ENCODE measurements around the gene TINAGL1.

DNA sequence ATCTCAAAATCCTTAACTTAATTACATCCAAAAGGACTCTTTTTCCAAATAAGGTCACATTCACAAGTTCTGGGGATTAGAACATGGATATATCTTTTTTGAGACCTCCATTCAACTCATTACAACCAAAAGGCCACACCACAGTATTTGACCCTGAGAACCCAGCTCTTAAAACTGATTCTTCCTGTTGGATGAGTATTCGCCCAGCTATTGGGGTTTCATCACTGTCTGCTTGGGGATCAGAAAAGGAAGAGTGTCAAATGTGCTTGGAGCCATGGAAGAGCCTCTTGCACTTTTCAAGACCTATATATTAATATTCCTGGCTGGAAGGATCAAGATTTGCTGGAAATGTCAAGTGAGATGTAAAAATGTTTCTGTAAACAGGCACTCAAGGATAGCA, 5.4 kb upstream of the TINAGL1 start:
- TF ChIP-seq, protein P1, sequence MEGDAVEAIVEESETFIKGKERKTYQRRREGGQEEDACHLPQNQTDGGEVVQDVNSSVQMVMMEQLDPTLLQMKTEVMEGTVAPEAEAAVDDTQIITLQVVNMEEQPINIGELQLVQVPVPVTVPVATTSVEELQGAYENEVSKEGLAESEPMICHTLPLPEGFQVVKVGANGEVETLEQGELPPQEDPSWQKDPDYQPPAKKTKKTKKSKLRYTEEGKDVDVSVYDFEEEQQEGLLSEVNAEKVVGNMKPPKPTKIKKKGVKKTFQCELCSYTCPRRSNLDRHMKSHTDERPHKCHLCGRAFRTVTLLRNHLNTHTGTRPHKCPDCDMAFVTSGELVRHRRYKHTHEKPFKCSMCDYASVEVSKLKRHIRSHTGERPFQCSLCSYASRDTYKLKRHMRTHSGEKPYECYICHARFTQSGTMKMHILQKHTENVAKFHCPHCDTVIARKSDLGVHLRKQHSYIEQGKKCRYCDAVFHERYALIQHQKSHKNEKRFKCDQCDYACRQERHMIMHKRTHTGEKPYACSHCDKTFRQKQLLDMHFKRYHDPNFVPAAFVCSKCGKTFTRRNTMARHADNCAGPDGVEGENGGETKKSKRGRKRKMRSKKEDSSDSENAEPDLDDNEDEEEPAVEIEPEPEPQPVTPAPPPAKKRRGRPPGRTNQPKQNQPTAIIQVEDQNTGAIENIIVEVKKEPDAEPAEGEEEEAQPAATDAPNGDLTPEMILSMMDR (conservative IDR thresholded peaks at IDR 0.05) = no peak
- TF ChIP-seq ZFX (IDR thresholded peaks at IDR 0.05) = no peak

Data from C4-2B (cell line).